BLaER1 treated with 17β-estradiol and CSF1 and Interleukin-3, amounts not matched to agents 10 nM and 100 nM (cell line): ENCODE data around the gene TTC7B.

Experiments
- H3K27ac ChIP-seq, 11 experiments: shearing (Covaris generic); formaldehyde crosslinking; 2 replicates each; pipeline ENCODE4 v1.8.1; 2022
- H3K27me3 ChIP-seq, 11 experiments: shearing (Covaris generic); formaldehyde crosslinking; 2 replicates each; pipeline ENCODE4 v1.8.1; 2022
- H3K36me3 ChIP-seq, 11 experiments: shearing (Covaris generic); formaldehyde crosslinking; 2 replicates each; pipeline ENCODE4 v1.8.1; 2022
- H3K4me1 ChIP-seq, 10 experiments: shearing (Covaris generic); formaldehyde crosslinking; 2 replicates each; pipeline ENCODE4 v1.8.1; 2022
- H3K4me2 ChIP-seq, 11 experiments: shearing (Covaris generic); formaldehyde crosslinking; 2 replicates each; pipeline ENCODE4 v1.8.1; 2022
- H3K4me3 ChIP-seq, 10 experiments: shearing (Covaris generic); formaldehyde crosslinking; 2 replicates each; pipeline ENCODE4 v1.8.1; 2022
- H3K9ac ChIP-seq, 11 experiments: shearing (Covaris generic); formaldehyde crosslinking; 2 replicates each; pipeline ENCODE4 v1.8.1; 2022
- H3K9me3 ChIP-seq, 11 experiments: shearing (Covaris generic); formaldehyde crosslinking; replicated peaks in 1 of 11; 2 replicates each; pipeline ENCODE4 v1.8.1; 2022
- H4K20me1 ChIP-seq, 11 experiments: shearing (Covaris generic); formaldehyde crosslinking; 2 replicates each; pipeline ENCODE4 v1.8.1; 2022
- Cebpa-rat ChIP-seq, 11 experiments: shearing (Covaris generic); IDR thresholded peaks; 2 replicates each; pipeline ENCODE4 v1.8.1; 2022

TTC7B gene

GRCh38 chr14:90785471-90785870, 30.8 kb downstream of the TTC7B start:
- no peaks in the 10 kb centered on the region for H3K27me3 ChIP-seq
- 0 out of 22 replicates have a peak, but pooled peaks cover 0 to under 1% (median 0%) of the 10 kb centered on the region in 11 experiments for H4K20me1 ChIP-seq
- peaks cover 0 to 18% (median 5%) of the 10 kb centered on the region in 10 experiments; a peak in 10 of 20 replicates for H3K4me1 ChIP-seq
- H3K4me2 ChIP-seq, result no peak overlapping the region; a peak in 2 of 22 replicates
- no peaks in the 10 kb centered on the region for H3K9me3 ChIP-seq
- H3K36me3 ChIP-seq, result peaks cover 3 to 58% (median 33%) of the 10 kb centered on the region in 11 experiments; a peak in 20 of 22 replicates
- no peak overlapping the region for H3K9ac ChIP-seq
- H3K4me3 ChIP-seq, result no peak overlapping the region
- TF ChIP-seq Cebpa-rat (IDR thresholded peaks at IDR 0.05), result no peak
- H3K27ac ChIP-seq, result no peak overlapping the region

- Histone ChIP-seq H3K4me3 (no peak overlapping the region), H3K27me3 (no peaks in the 10 kb centered on the region), H4K20me1 (no peaks in the 10 kb centered on the region), H3K9ac (no peak overlapping the region), H3K4me1 (peaks cover 0 to 18% (median 5%) of the 10 kb centered on the region in 10 experiments; a peak in 10 of 20 replicates), H3K36me3 (peaks cover 7 to 65% (median 36%) of the 10 kb centered on the region in 11 experiments; a peak in 20 of 22 replicates), H3K27ac (no peak overlapping the region), H3K4me2 (no peak overlapping the region), H3K9me3 (no peaks in the 10 kb centered on the region)
- TF ChIP-seq Cebpa-rat (IDR thresholded peaks at IDR 0.05), result no peak
Observed at GRCh38 chr14:90784621-90785270, 31.5 kb downstream of the TTC7B start.

GRCh38 chr14:90783344-90783743, 32.9 kb downstream of the TTC7B start:
- TF ChIP-seq Cebpa-rat (IDR thresholded peaks at IDR 0.05), result no peak
- no peaks in the 10 kb centered on the region for H3K9me3 ChIP-seq
- peaks cover 9 to 77% (median 40%) of the 10 kb centered on the region in 11 experiments; a peak in 20 of 22 replicates for H3K36me3 ChIP-seq
- no peaks in the 10 kb centered on the region; a peak in 1 of 22 replicates for H4K20me1 ChIP-seq
- no peak overlapping the region for H3K27ac ChIP-seq
- H3K4me3 ChIP-seq, result no peak overlapping the region
- no peak overlapping the region for H3K4me2 ChIP-seq
- H3K9ac ChIP-seq, result no peak overlapping the region
- no peaks in the 10 kb centered on the region for H3K27me3 ChIP-seq
- H3K4me1 ChIP-seq, result peaks cover 7 to 20% (median 9%) of the 10 kb centered on the region in 10 experiments; a peak in 18 of 20 replicates

- Histone ChIP-seq H3K4me3 (no peak overlapping the region), H3K9me3 (no peaks in the 10 kb centered on the region), H3K27ac (no peak overlapping the region), H3K4me1 (peaks cover 5 to 17% (median 11%) of the 10 kb centered on the region in 10 experiments; a peak in 18 of 20 replicates), H3K4me2 (no peak overlapping the region), H3K9ac (no peak overlapping the region), H4K20me1 (no peaks in the 10 kb centered on the region; a peak in 1 of 22 replicates), H3K27me3 (no peaks in the 10 kb centered on the region), H3K36me3 (peaks cover 9 to 80% (median 40%) of the 10 kb centered on the region in 11 experiments; a peak in 20 of 22 replicates)
- TF ChIP-seq Cebpa-rat (IDR thresholded peaks at IDR 0.05), result no peak
Observed at GRCh38 chr14:90782892-90783291, 33.3 kb downstream of the TTC7B start.

GRCh38 chr14:90781876-90782275, 34.4 kb downstream of the TTC7B start:
- H3K27ac ChIP-seq, result no peak overlapping the region

GRCh38 chr14:90781344-90781761, 34.9 kb downstream of the TTC7B start:
- Histone ChIP-seq H3K36me3 (peaks cover 9 to 95% (median 40%) of the 10 kb centered on the region in 11 experiments; a peak in 21 of 22 replicates), H3K4me1 (peaks cover 0 to 15% (median 11%) of the 10 kb centered on the region in 10 experiments; a peak in 11 of 20 replicates), H3K27me3 (no peaks in the 10 kb centered on the region), H3K9ac (no peak overlapping the region), H3K4me2 (no peak overlapping the region), H4K20me1 (no peaks in the 10 kb centered on the region; a peak in 1 of 22 replicates), H3K27ac (no peak overlapping the region), H3K9me3 (no peaks in the 10 kb centered on the region), H3K4me3 (no peak overlapping the region)
- TF ChIP-seq Cebpa-rat (IDR thresholded peaks at IDR 0.05), result no peak

More at GRCh38 chr14:90781876-90782275, 34.4 kb downstream of the TTC7B start:
- no peak overlapping the region for H3K4me3 ChIP-seq
- no peak for TF ChIP-seq Cebpa-rat (IDR thresholded peaks at IDR 0.05)
- H4K20me1 ChIP-seq, result no peaks in the 10 kb centered on the region; a peak in 1 of 22 replicates
- H3K4me1 ChIP-seq, result peaks cover 0 to 15% (median 11%) of the 10 kb centered on the region in 10 experiments; a peak in 11 of 20 replicates
- no peak overlapping the region for H3K9ac ChIP-seq
- H3K9me3 ChIP-seq, result no peaks in the 10 kb centered on the region
- H3K4me2 ChIP-seq, result no peak overlapping the region
- H3K36me3 ChIP-seq, result peaks cover 9 to 90% (median 40%) of the 10 kb centered on the region in 11 experiments; a peak in 20 of 22 replicates
- H3K27me3 ChIP-seq, result no peaks in the 10 kb centered on the region

- Histone ChIP-seq H3K36me3 (peaks cover 9 to 96% (median 35%) of the 10 kb centered on the region in 11 experiments; a peak in 21 of 22 replicates), H3K4me3 (no peak overlapping the region), H3K27ac (no peak overlapping the region), H3K27me3 (no peaks in the 10 kb centered on the region), H3K9ac (0 out of 22 replicates have a peak overlapping the region, but pooled peaks of 1 of the 11 experiments have one; percentile 5), H3K4me2 (no peak overlapping the region), H3K9me3 (no peaks in the 10 kb centered on the region), H4K20me1 (no peaks in the 10 kb centered on the region; a peak in 1 of 22 replicates), H3K4me1 (peaks cover 0 to 15% (median 11%) of the 10 kb centered on the region in 10 experiments; a peak in 11 of 20 replicates)
- no peak for TF ChIP-seq Cebpa-rat (IDR thresholded peaks at IDR 0.05)
Observed at GRCh38 chr14:90780519-90780918, 35.7 kb downstream of the TTC7B start.

- no peak overlapping the region for H3K9ac ChIP-seq
Observed at GRCh38 chr14:90778571-90779255, 37.5 kb downstream of the TTC7B start.

More at GRCh38 chr14:90778571-90779255, 37.5 kb downstream of the TTC7B start:
- Histone ChIP-seq H3K27me3 (no peaks in the 10 kb centered on the region), H3K4me1 (peaks cover 0 to 19% (median 11%) of the 10 kb centered on the region in 10 experiments; a peak in 11 of 20 replicates), H3K9me3 (no peaks in the 10 kb centered on the region), H3K4me3 (no peak overlapping the region), H3K27ac (no peak overlapping the region), H4K20me1 (no peaks in the 10 kb centered on the region; a peak in 1 of 22 replicates), H3K36me3 (peaks cover 9 to 96% (median 30%) of the 10 kb centered on the region in 11 experiments; a peak in 19 of 22 replicates), H3K4me2 (peak overlapping the region in 5 of 11 experiments; percentile 9 to 48 (median 38); a peak in 9 of 22 replicates)
- TF ChIP-seq Cebpa-rat (IDR thresholded peaks at IDR 0.05), result no peak
